MCF 10A (cell line): ENCODE data around the gene PRKAR1B. TPM values are rescaled to one million over a fixed set of nuclear protein-coding genes. Genes with fewer than 3 reads are reported as not detected.

Experiments used
- BruUV-seq: library from RNA; stranded (reverse); fragments of 400-500 nt; replicated peaks from 2 replicates; lab custom pipeline; 2021; lab: Mats Ljungman, UMichigan
- CTCF ChIA-PET: fragments of 300-600 bp; sonication (Branson Sonifier 250); formaldehyde crosslinking; extraction: SDS; loops from one replicate; lab custom pipeline; 2021; ENCODE audit warnings: antibody characterized with exemption, inconsistent platforms; lab: Yijun Ruan, JAX
- POLR2A ChIA-PET: fragments of 300-600, 350-650 bp; sonication (Branson Sonifier 250); formaldehyde crosslinking; extraction: SDS; loops from one replicate; lab custom pipeline; 2020; ENCODE audit warnings: antibody characterized with exemption, inconsistent platforms; lab: Yijun Ruan, JAX
- DNase-seq: peaks from one replicate; pipeline ENCODE4 v3.0.0-alpha.2; 2018; ENCODE audit not compliant: unreplicated experiment
- H3K27ac Mint-ChIP-seq: one replicate; pipeline ENCODE4 v1.8.0; 2022; ENCODE audit warnings: mild to moderate bottlenecking, low read depth, mixed read lengths; ENCODE audit not compliant: unreplicated experiment
- H3K27me3 Mint-ChIP-seq: one replicate; pipeline ENCODE4 v1.8.0; 2022; ENCODE audit warnings: mixed read lengths; ENCODE audit not compliant: insufficient read depth, unreplicated experiment
- H3K36me3 Mint-ChIP-seq: one replicate; pipeline ENCODE4 v1.8.0; 2022; ENCODE audit warnings: mild to moderate bottlenecking, moderate library complexity, mixed read lengths; ENCODE audit not compliant: insufficient read depth, unreplicated experiment
- H3K4me1 Mint-ChIP-seq: one replicate; pipeline ENCODE4 v1.8.0; 2022; ENCODE audit warnings: mixed read lengths; ENCODE audit not compliant: insufficient read depth, unreplicated experiment
- H3K4me3 Mint-ChIP-seq: one replicate; pipeline ENCODE4 v1.8.0; 2022; ENCODE audit warnings: mild to moderate bottlenecking, moderate library complexity, mixed read lengths; ENCODE audit not compliant: unreplicated experiment
- H3K9me3 Mint-ChIP-seq: one replicate; pipeline ENCODE4 v1.8.0; 2022; ENCODE audit warnings: mixed read lengths; ENCODE audit not compliant: unreplicated experiment
- CTCF ChIP-seq: fragments of 200-600 bp; IDR thresholded peaks from one replicate; pipeline ENCODE4 v1.8.0; 2022; ENCODE audit warnings: antibody characterized with exemption, mild to moderate bottlenecking; ENCODE audit not compliant: unreplicated experiment
- intact Hi-C: fragments of 100-400 bp; cut with micrococcal nuclease; formaldehyde crosslinking; loops from 2 replicates; pipeline ENCODE4 v1.14.1; 2022
- total RNA-seq: library from RNA; stranded (reverse); gene quantifications from 2 replicates; pipeline ENCODE4 v1.2.3, GENCODE V29; 2022

Gene PRKAR1B
- total RNA-seq, 1 experiment from 2014 or later, result 31.5 TPM

- no peak for DNase-seq
- Mint-ChIP-seq H3K36me3 (peaks cover 21% of the 10 kb centered on the region), H3K4me3 (no peak overlapping the region), H3K4me1 (no peaks in the 10 kb centered on the region), H3K27ac (no peak overlapping the region), H3K9me3 (peaks cover 12% of the 10 kb centered on the region), H3K27me3 (no peaks in the 10 kb centered on the region)
- intact Hi-C loops, result no loop called here
- ChIA-PET CTCF (no interaction called here), POLR2A (no interaction called here)
- TF ChIP-seq CTCF, result no peak
- no TSS peak for BruUV-seq
Measured at GRCh38 chr7:701086-701671, 25.9 kb downstream of the PRKAR1B start.

- ChIA-PET CTCF (interaction anchor here (0.6 kb wide), 1 partner anchor 184 kb away, joined by 3 read pairs; no protein-coding TSS in a partner anchor), POLR2A (no interaction called here)
- H3K27ac Mint-ChIP-seq, result no peak overlapping the region
- H3K36me3 Mint-ChIP-seq, result peaks cover 22% of the 10 kb centered on the region
- H3K4me3 Mint-ChIP-seq, result no peak overlapping the region
- no peak for DNase-seq
- intact Hi-C loops, result no loop called here
- BruUV-seq, result no TSS peak
- no peak for TF ChIP-seq CTCF
- peaks cover 12% of the 10 kb centered on the region for H3K9me3 Mint-ChIP-seq
- no peaks in the 10 kb centered on the region for H3K4me1 Mint-ChIP-seq
- H3K27me3 Mint-ChIP-seq, result no peaks in the 10 kb centered on the region
Measured at GRCh38 chr7:699476-700170, 27.5 kb downstream of the PRKAR1B start.

- no peak for TF ChIP-seq CTCF
- Mint-ChIP-seq H3K4me1 (no peaks in the 10 kb centered on the region), H3K4me3 (no peak overlapping the region), H3K9me3 (peaks cover 11% of the 10 kb centered on the region), H3K27me3 (no peaks in the 10 kb centered on the region), H3K27ac (no peak overlapping the region), H3K36me3 (peaks cover 29% of the 10 kb centered on the region)
- BruUV-seq, result no TSS peak
- intact Hi-C loops, result no loop called here
- no peak for DNase-seq
- ChIA-PET POLR2A (no interaction called here), CTCF (interaction anchor here (0.6 kb wide), 1 partner anchor 36 kb away, joined by 3 read pairs; no protein-coding TSS in a partner anchor)
Measured at GRCh38 chr7:698515-699475, 28.3 kb downstream of the PRKAR1B start.
